Spleen (tissue), 11 donors: Measurements from ENCODE around the gene FMN2. TPM values are rescaled to one million over a fixed set of nuclear protein-coding genes. Genes with fewer than 3 reads are reported as not detected.
"Not testable (repeated sequence)": the region's sequence is repeated elsewhere in the genome, so short reads cannot be mapped to it uniquely, and the experiment has no call there.

Experiments
- DNase-seq: peaks from one replicate; pipeline ENCODE4 v3.0.0-alpha.2; 2020
- H3K27ac ChIP-seq, 8 donors: fragments of 200-600 bp; sonication (generic) in 7 of 8; 1 replicate in 4 of 8; 2 replicates in 4 of 8; pipeline versions ENCODE4 v1.5.0 to v1.8.0; 2016 to 2021; ENCODE audit warnings: inconsistent platforms in 4 of 8, mild to moderate bottlenecking in 4 of 8, moderate library complexity in 1 of 8
- H3K27me3 ChIP-seq, 7 donors: fragments of 200-600 bp; sonication (generic) in 6 of 7; replicated peaks in 1 of 7; 1 replicate in 4 of 7; 2 replicates in 3 of 7; pipeline versions ENCODE4 v1.5.0 to v1.8.0; 2016 to 2021; ENCODE audit warnings: inconsistent platforms in 3 of 7, mild to moderate bottlenecking in 1 of 7
- H3K36me3 ChIP-seq, 6 donors: fragments of 200-600 bp; sonication (generic) in 5 of 6; 1 replicate in 4 of 6; 2 replicates in 2 of 6; pipeline versions ENCODE4 v1.5.0 to v1.8.0; 2016 to 2021; ENCODE audit warnings: inconsistent platforms in 2 of 6
- H3K4me1 ChIP-seq, 6 donors: fragments of 200-600 bp; sonication (generic) in 5 of 6; 1 replicate in 3 of 6; 2 replicates in 3 of 6; pipeline versions ENCODE4 v1.5.0 to v1.8.0; 2016 to 2021; ENCODE audit warnings: inconsistent platforms in 3 of 6
- H3K4me3 ChIP-seq, 8 donors: fragments of 200-600 bp; sonication (generic) in 7 of 8; 1 replicate in 4 of 8; 2 replicates in 4 of 8; pipeline versions ENCODE4 v1.5.0 to v1.8.0; 2016 to 2021; ENCODE audit warnings: inconsistent platforms in 4 of 8, mild to moderate bottlenecking in 4 of 8, moderate library complexity in 2 of 8
- H3K9me3 ChIP-seq, 8 donors: fragments of 200-600 bp; sonication (generic) in 7 of 8; 1 replicate in 4 of 8; 2 replicates in 4 of 8; pipeline versions ENCODE4 v1.5.0 to v1.8.0; 2016 to 2021; ENCODE audit warnings: inconsistent platforms in 4 of 8
- CTCF ChIP-seq, 11 experiments: fragments of 200-600 bp in 7 of 11; fragments of 450-650 bp in 4 of 11; sonication (generic) in 4 of 11; IDR thresholded peaks in 8 of 11; conservative IDR thresholded peaks in 3 of 11; 1 replicate in 7 of 11; 2 replicates in 4 of 11; pipeline versions ENCODE4 v1.4.0 to v1.8.0; 2016 to 2021; ENCODE audit warnings: antibody characterized with exemption in 11 of 11, inconsistent platforms in 4 of 11, mild to moderate bottlenecking in 1 of 11
- POLR2A ChIP-seq, 3 donors: fragments of 450-650 bp; IDR thresholded peaks; one replicate each; pipeline ENCODE4 v1.5.1; 2017; ENCODE audit warnings: antibody characterized with exemption in 3 of 3, mild to moderate bottlenecking in 1 of 3
- POLR2AphosphoS5 ChIP-seq, 3 donors: sonication (generic); formaldehyde crosslinking; IDR thresholded peaks; one replicate each; pipeline ENCODE4 v1.5.1; 2017; ENCODE audit warnings: antibody characterized with exemption in 3 of 3
- WGBS, 5 donors: extraction: QIAGEN DNeasy Blood & Tissue Kit in 3 of 5; methylation state at CpG; one replicate each; pipeline versions ENCODE4 v1.1.5 to v1.1.7; 2013 to 2018; 5-methylcytosine and 5-hydroxymethylcytosine counted together
- intact Hi-C: fragments of 100-400 bp; cut with DNase I; formaldehyde crosslinking; loops from one replicate; pipeline ENCODE4 v1.15.0; 2023; ENCODE audit warnings: low total_unique reads
- polyA plus RNA-seq, 3 donors: library from polyadenylated mRNA; stranded (reverse); fragments of 200-250 nt; gene quantifications; one replicate each; pipeline ENCODE4 v1.2.1, GENCODE V29; 2013
- total RNA-seq, 7 donors: library from RNA; depleted of rRNA in 3 of 7; stranded (reverse); fragments of >200 nt in 3 of 7; fragmentation: NEBNext Ultra II Directional in 4 of 7; extraction: Animal tissue kit (Norgen Biotek cat#: 25700) in 4 of 7; gene quantifications; one replicate each; pipeline versions ENCODE4 v1.1.0 to v1.2.1, GENCODE V29; 2016 to 2021
- donor health status: healthy with polysubstance abuse.
- donor health status: DM: no; HTN: no; CAD: no; lungs with moderate emphysema.
- donor health status: DM: no; HTN: no; CAD: no.
- donor health status: Bipolar disorder and iron deficiency.
- donor health status: healthy.
- donor health status: DM: no; HTN: no; CAD: no.
- donor health status: DM: yes; HTN: yes; CAD: no.

Gene FMN2
- total and polyA plus RNA-seq, 10 donors: 0.04 to 0.24 (median 0.12) TPM; not detected in 6

- Histone ChIP-seq H3K27me3 (no peaks in the 10 kb centered on the region), H3K36me3 (no peaks in the 10 kb centered on the region), H3K4me1 (no peaks in the 10 kb centered on the region), H3K27ac (no peak overlapping the region), H3K9me3 (no peaks in the 10 kb centered on the region), H3K4me3 (no peak overlapping the region)
- intact Hi-C loops: no loop called here
- 36 to 87% (median 72%) methylated on average over 1 of the region's 1 CpG for WGBS, 5 donors
- no peak for TF ChIP-seq POLR2A (IDR thresholded peaks at IDR 0.05)
- no peak for TF ChIP-seq POLR2AphosphoS5 (IDR thresholded peaks at IDR 0.05)
- TF ChIP-seq CTCF (IDR thresholded peaks at IDR 0.05 in 8 of 11, conservative IDR thresholded peaks at IDR 0.05 in 3 of 11): no peak
- DNase-seq: no peak
Measured at GRCh38 chr1:240173836-240174235, 82.2 kb downstream of the FMN2 start.

- Histone ChIP-seq H3K27me3 (no peaks in the 10 kb centered on the region), H3K4me3 (no peak overlapping the region), H3K4me1 (no peaks in the 10 kb centered on the region), H3K9me3 (no peaks in the 10 kb centered on the region), H3K36me3 (no peaks in the 10 kb centered on the region), H3K27ac (no peak overlapping the region)
- intact Hi-C loops: no loop called here
- TF ChIP-seq POLR2A (IDR thresholded peaks at IDR 0.05): no peak
- DNase-seq: no peak
- WGBS, 5 donors: 52 to 75% (median 58%) methylated on average over 4 of the region's 4 CpGs
Measured at GRCh38 chr1:240174734-240175133, 83.1 kb downstream of the FMN2 start.

- Histone ChIP-seq H3K27ac (no peak overlapping the region), H3K36me3 (no peaks in the 10 kb centered on the region), H3K4me3 (no peak overlapping the region), H3K4me1 (no peaks in the 10 kb centered on the region), H3K9me3 (no peaks in the 10 kb centered on the region), H3K27me3 (no peaks in the 10 kb centered on the region)
- 82 to 91% (median 85%) methylated on average over 5 of the region's 5 CpGs for WGBS, 5 donors
- TF ChIP-seq CTCF (IDR thresholded peaks at IDR 0.05 in 8 of 11, conservative IDR thresholded peaks at IDR 0.05 in 3 of 11) (no peak), POLR2A (IDR thresholded peaks at IDR 0.05) (no peak), POLR2AphosphoS5 (IDR thresholded peaks at IDR 0.05) (no peak)
- intact Hi-C loops: no loop called here
- no peak for DNase-seq
Measured at GRCh38 chr1:240178366-240178765, 86.7 kb downstream of the FMN2 start.

GRCh38 chr1:240184682-240185081, 93.0 kb downstream of the FMN2 start:
- WGBS, 5 donors: 74 to 86% (median 81%) methylated on average over 5 of the region's 5 CpGs
- H3K4me1 ChIP-seq, H3K9me3 ChIP-seq, H3K27ac ChIP-seq, H3K4me3 ChIP-seq, intact Hi-C loops, DNase-seq, H3K36me3 ChIP-seq: not testable (repeated sequence)
- H3K27me3 ChIP-seq: peaks cover 0 to 27% (median 0%) of the 10 kb centered on the region in 7 donors

GRCh38 chr1:240188139-240188538, 96.5 kb downstream of the FMN2 start:
- WGBS, 5 donors: 68 to 74% (median 71%) methylated on average over 4 of the region's 4 CpGs
- DNase-seq: no peak
- no peak overlapping the region for H3K4me3 ChIP-seq
- intact Hi-C loops: no loop called here
- H3K4me1 ChIP-seq: no peaks in the 10 kb centered on the region
- peaks cover 0 to 27% (median 0%) of the 10 kb centered on the region in 7 donors for H3K27me3 ChIP-seq
- TF ChIP-seq CTCF (IDR thresholded peaks at IDR 0.05 in 8 of 11, conservative IDR thresholded peaks at IDR 0.05 in 3 of 11): no peak
- TF ChIP-seq POLR2A (IDR thresholded peaks at IDR 0.05): no peak
- TF ChIP-seq POLR2AphosphoS5 (IDR thresholded peaks at IDR 0.05): no peak
- no peak overlapping the region for H3K27ac ChIP-seq
- no peaks in the 10 kb centered on the region for H3K9me3 ChIP-seq
- H3K36me3 ChIP-seq: no peaks in the 10 kb centered on the region
